Kidney epithelial cell (primary cell): ENCODE data around the gene SVEP1. TPM values are rescaled to one million over a fixed set of nuclear protein-coding genes. Genes with fewer than 3 reads are reported as not detected.

ENCODE experiments used
- DNase-seq: peaks from one replicate; pipeline ENCODE4 v3.0.0-alpha.2; 2010; ENCODE audit warnings: low read depth
- H3K27me3 ChIP-seq: 2 replicates; pipeline ENCODE4 v1.6.0; 2011; ENCODE audit warnings: low read length; ENCODE audit not compliant: control insufficient read depth, insufficient read depth
- H3K36me3 ChIP-seq: 2 replicates; pipeline ENCODE4 v1.5.1; 2011; ENCODE audit warnings: low read length; ENCODE audit not compliant: control insufficient read depth, insufficient read depth
- H3K4me3 ChIP-seq: 2 replicates; pipeline ENCODE4 v1.5.1; 2011; ENCODE audit warnings: low read depth, mild to moderate bottlenecking, control low read depth, low read length
- CTCF ChIP-seq: IDR thresholded peaks from 2 replicates; pipeline ENCODE4 v1.5.1; 2011; ENCODE audit warnings: mild to moderate bottlenecking, moderate library complexity, low read length, control low read depth, inconsistent platforms; ENCODE audit not compliant: insufficient read depth, poor library complexity, severe bottlenecking
- total RNA-seq: library from RNA; depleted of rRNA; stranded (reverse); fragments of >200 nt; gene quantifications from 2 replicates; pipeline ENCODE4 v1.2.3, GENCODE V29; 2015

The SVEP1 gene
- total RNA-seq, 1 donor from 2014 or later, result 1.6 TPM

GRCh38 chr9:110337727-110338126 lies 241.8 kb downstream of the SVEP1 start, which contains the start of gene TXNDC8:
TSS of gene TXNDC8 (minus strand) at chr9:110337863.
- no peak for TF ChIP-seq CTCF
- no peak for DNase-seq
- H3K27me3 ChIP-seq, result peaks cover 2% of the 10 kb centered on the region
- H3K36me3 ChIP-seq, result no peaks in the 10 kb centered on the region
- no peak within 1 kb of the TSS for H3K4me3 ChIP-seq

GRCh38 chr9:110336363-110336762 lies 243.2 kb downstream of the SVEP1 start:
- TF ChIP-seq CTCF, result no peak
- Histone ChIP-seq H3K4me3 (no peak overlapping the region), H3K27me3 (peaks cover 2% of the 10 kb centered on the region), H3K36me3 (no peaks in the 10 kb centered on the region)
- DNase-seq, result no peak

- no peaks in the 10 kb centered on the region for H3K27me3 ChIP-seq
- H3K36me3 ChIP-seq, result no peaks in the 10 kb centered on the region
- no peak for DNase-seq
- no peak for TF ChIP-seq CTCF
- no peak overlapping the region for H3K4me3 ChIP-seq
Observed at GRCh38 chr9:110334871-110335270, 244.7 kb downstream of the SVEP1 start.

GRCh38 chr9:110334183-110334582 lies 245.4 kb downstream of the SVEP1 start:
- no peak for DNase-seq
- H3K36me3 ChIP-seq, result no peaks in the 10 kb centered on the region
- H3K27me3 ChIP-seq, result no peaks in the 10 kb centered on the region
- H3K4me3 ChIP-seq, result no peak overlapping the region
- no peak for TF ChIP-seq CTCF

- H3K36me3 ChIP-seq, result no peaks in the 10 kb centered on the region
- no peaks in the 10 kb centered on the region for H3K27me3 ChIP-seq
- no peak for TF ChIP-seq CTCF
- no peak overlapping the region for H3K4me3 ChIP-seq
- no peak for DNase-seq
Observed at GRCh38 chr9:110332766-110333165, 246.8 kb downstream of the SVEP1 start.

- Histone ChIP-seq H3K36me3 (no peaks in the 10 kb centered on the region), H3K27me3 (no peaks in the 10 kb centered on the region), H3K4me3 (no peak overlapping the region)
- no peak for DNase-seq
- no peak for TF ChIP-seq CTCF
Observed at GRCh38 chr9:110330484-110331105, 248.9 kb downstream of the SVEP1 start.
